ENCODE results near the gene BEST1. TPM values are rescaled to one million over a fixed set of nuclear protein-coding genes. Genes with fewer than 3 reads are reported as not detected.

Gene BEST1
- total RNA-seq, 6 experiments from 2014 or later, result 0.92 to 2.0 (median 1.9) TPM

GRCh38 chr11:61959678-61960077 lies 9.5 kb downstream of the BEST1 start:
- Mint-ChIP-seq H3K27me3 (ENCODE audit: insufficient read depth) (peaks cover 16% of the 10 kb centered on the region), H3K4me1 (ENCODE audit: low read depth) (peaks cover 40% of the 10 kb centered on the region), H3K27ac (no peak overlapping the region), H3K36me3 (ENCODE audit: low read depth) (peaks cover 23% of the 10 kb centered on the region), H3K9me3 (no peaks in the 10 kb centered on the region), H3K4me3 (no peak overlapping the region)
- TF ChIP-seq CTCF (IDR thresholded peaks at IDR 0.05), result no peak
- DNase-seq, result no peak

GRCh38 chr11:61960532-61960931 lies 10.4 kb downstream of the BEST1 start:
- Mint-ChIP-seq H3K27me3 (ENCODE audit: insufficient read depth) (peaks cover 16% of the 10 kb centered on the region), H3K9me3 (no peaks in the 10 kb centered on the region), H3K4me3 (no peak overlapping the region), H3K27ac (no peak overlapping the region), H3K36me3 (ENCODE audit: low read depth) (peaks cover 31% of the 10 kb centered on the region), H3K4me1 (ENCODE audit: low read depth) (peaks cover 44% of the 10 kb centered on the region)
- DNase-seq, result no peak
- no peak for TF ChIP-seq CTCF (IDR thresholded peaks at IDR 0.05)

- no peaks in the 10 kb centered on the region for H3K9me3 Mint-ChIP-seq
- H3K36me3 Mint-ChIP-seq (ENCODE audit: low read depth), result peaks cover 42% of the 10 kb centered on the region
- peak overlapping the region; percentile 10; the same call in 1 of the 2 replicates for H3K4me3 Mint-ChIP-seq
- peak overlapping the region; percentile 79 for H3K27ac Mint-ChIP-seq
- no peak for TF ChIP-seq CTCF (IDR thresholded peaks at IDR 0.05)
- peaks cover 44% of the 10 kb centered on the region for H3K4me1 Mint-ChIP-seq (ENCODE audit: low read depth)
- peak; percentile 37 for DNase-seq
- peaks cover 21% of the 10 kb centered on the region for H3K27me3 Mint-ChIP-seq (ENCODE audit: insufficient read depth)
Measured at GRCh38 chr11:61961570-61962212, 11.5 kb downstream of the BEST1 start.

GRCh38 chr11:61962213-61963015 lies 12.3 kb downstream of the BEST1 start:
- Mint-ChIP-seq H3K27ac (peak overlapping the region; percentile 79), H3K27me3 (ENCODE audit: insufficient read depth) (peaks cover 21% of the 10 kb centered on the region), H3K9me3 (no peaks in the 10 kb centered on the region), H3K36me3 (ENCODE audit: low read depth) (peaks cover 42% of the 10 kb centered on the region), H3K4me1 (ENCODE audit: low read depth) (peaks cover 44% of the 10 kb centered on the region), H3K4me3 (peak overlapping the region; percentile 10; the same call in 1 of the 2 replicates)
- no peak for DNase-seq
- TF ChIP-seq CTCF (IDR thresholded peaks at IDR 0.05), result no peak

- Mint-ChIP-seq H3K27me3 (ENCODE audit: insufficient read depth) (peaks cover 21% of the 10 kb centered on the region), H3K36me3 (ENCODE audit: low read depth) (peaks cover 42% of the 10 kb centered on the region), H3K27ac (peak overlapping the region; percentile 68), H3K9me3 (no peaks in the 10 kb centered on the region), H3K4me1 (ENCODE audit: low read depth) (peaks cover 45% of the 10 kb centered on the region), H3K4me3 (peak overlapping the region; percentile 5; the same call in 1 of the 2 replicates)
- no peak for DNase-seq
- no peak for TF ChIP-seq CTCF (IDR thresholded peaks at IDR 0.05)
Measured at GRCh38 chr11:61963016-61963281, 12.8 kb downstream of the BEST1 start.

All from HFFc6 (cell line).